GM23248 (cell line): Measurements from ENCODE around the gene LFNG.

Experiments
- EZH2 ChIP-seq: fragments of 200-600 bp; sonication (generic); IDR thresholded peaks from 2 replicates; pipeline ENCODE4 v1.6.1; 2018; ENCODE audit warnings: antibody characterized with exemption, mild to moderate bottlenecking; ENCODE audit not compliant: insufficient read depth, poor library complexity, severe bottlenecking
- EZH2phosphoT487 ChIP-seq: fragments of 200-600 bp; sonication (generic); IDR thresholded peaks from 2 replicates; pipeline ENCODE4 v1.6.1; 2018; ENCODE audit warnings: antibody characterized with exemption, moderate library complexity, mild to moderate bottlenecking, low read depth; ENCODE audit not compliant: insufficient read depth

DNA sequence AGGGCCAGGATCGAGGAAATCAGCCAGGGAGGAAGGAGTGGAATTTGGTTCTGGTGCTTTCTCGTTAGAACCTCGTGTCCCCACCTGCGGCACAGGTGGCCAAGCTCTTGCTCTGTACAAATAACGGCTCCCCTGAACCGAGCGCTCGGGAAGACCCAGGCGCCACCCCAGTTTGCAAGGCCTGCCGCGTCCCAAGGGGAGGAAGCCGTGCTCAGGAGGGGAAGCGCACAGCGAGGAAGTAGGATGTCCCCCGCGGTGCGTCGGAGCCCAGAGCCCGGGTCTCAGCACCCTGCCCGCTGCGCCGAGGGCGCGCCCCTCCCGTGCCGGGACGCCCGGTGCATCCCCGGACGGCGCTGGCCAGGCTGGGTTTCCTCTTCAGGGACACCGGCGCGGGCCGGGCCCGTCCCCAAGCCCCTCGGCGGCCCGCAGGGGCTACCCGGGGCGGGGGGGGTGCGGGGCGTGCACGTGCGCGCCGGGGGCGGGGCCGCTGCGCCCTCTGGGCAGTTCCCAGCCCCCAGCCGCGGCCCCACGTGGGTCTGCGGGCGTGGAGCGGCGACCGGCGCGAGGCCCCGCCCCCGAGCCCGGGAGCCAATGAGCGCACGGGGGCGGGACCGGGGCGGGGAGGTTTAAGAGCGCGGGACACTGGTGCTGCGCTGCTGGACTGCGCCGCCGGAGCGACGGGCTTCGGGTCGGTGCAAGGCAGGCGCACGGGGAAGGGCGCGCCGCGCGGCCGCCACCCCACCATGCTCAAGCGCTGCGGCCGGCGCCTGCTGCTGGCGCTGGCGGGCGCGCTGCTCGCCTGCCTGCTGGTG lies at the start of gene LFNG:
- TF ChIP-seq EZH2, result no peak
- no peak for TF ChIP-seq EZH2phosphoT487
